ENCODE data around the gene PDLIM1. TPM values are rescaled to one million over a fixed set of nuclear protein-coding genes. Genes with fewer than 3 reads are reported as not detected.

Gene PDLIM1
- total RNA-seq, 4 donors from 2014 or later: 113 to 150 (median 128) TPM

DNA sequence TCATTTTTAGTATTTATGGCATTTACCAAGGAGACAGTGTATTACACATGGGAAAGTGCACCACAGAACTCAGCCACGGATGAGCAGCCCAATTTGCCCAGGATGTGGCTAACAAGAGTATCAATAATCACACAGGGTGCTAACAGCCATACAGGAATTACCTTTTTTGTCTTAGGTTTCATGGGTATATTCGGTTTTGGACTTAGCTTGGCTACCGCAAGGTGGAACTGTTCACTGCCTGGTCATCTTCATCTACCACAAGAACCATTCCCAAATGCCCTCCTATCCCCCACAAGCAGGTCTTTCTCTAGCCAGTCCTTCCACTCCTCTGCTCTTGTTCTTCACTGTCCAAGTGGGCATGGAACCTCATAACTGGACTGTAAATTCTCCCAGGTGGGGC lies 6.0 kb downstream of the PDLIM1 start:
- DNase-seq (ENCODE audit: low spot score in 2 of 2): no peak
- Histone ChIP-seq H3K36me3 (no peaks in the 10 kb centered on the region), H3K27ac (peak overlapping the region in 1 of 4 donors; percentile 32), H3K27me3 (peaks cover 0 to 8% of the 10 kb centered on the region in 2 donors), H3K4me3 (no peak overlapping the region), H3K4me1 (peaks cover 0 to 24% (median 0%) of the 10 kb centered on the region in 4 donors), H3K9me3 (no peaks in the 10 kb centered on the region)
- 87 to 89% methylated on average over 3 of the region's 3 CpGs for WGBS, 2 donors
- no peak for TF ChIP-seq POLR2A (IDR thresholded peaks at IDR 0.05)
- TF ChIP-seq, protein P1, sequence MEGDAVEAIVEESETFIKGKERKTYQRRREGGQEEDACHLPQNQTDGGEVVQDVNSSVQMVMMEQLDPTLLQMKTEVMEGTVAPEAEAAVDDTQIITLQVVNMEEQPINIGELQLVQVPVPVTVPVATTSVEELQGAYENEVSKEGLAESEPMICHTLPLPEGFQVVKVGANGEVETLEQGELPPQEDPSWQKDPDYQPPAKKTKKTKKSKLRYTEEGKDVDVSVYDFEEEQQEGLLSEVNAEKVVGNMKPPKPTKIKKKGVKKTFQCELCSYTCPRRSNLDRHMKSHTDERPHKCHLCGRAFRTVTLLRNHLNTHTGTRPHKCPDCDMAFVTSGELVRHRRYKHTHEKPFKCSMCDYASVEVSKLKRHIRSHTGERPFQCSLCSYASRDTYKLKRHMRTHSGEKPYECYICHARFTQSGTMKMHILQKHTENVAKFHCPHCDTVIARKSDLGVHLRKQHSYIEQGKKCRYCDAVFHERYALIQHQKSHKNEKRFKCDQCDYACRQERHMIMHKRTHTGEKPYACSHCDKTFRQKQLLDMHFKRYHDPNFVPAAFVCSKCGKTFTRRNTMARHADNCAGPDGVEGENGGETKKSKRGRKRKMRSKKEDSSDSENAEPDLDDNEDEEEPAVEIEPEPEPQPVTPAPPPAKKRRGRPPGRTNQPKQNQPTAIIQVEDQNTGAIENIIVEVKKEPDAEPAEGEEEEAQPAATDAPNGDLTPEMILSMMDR (IDR thresholded peaks at IDR 0.05): no peak
- no peak for TF ChIP-seq EP300 (IDR thresholded peaks at IDR 0.05)

DNA sequence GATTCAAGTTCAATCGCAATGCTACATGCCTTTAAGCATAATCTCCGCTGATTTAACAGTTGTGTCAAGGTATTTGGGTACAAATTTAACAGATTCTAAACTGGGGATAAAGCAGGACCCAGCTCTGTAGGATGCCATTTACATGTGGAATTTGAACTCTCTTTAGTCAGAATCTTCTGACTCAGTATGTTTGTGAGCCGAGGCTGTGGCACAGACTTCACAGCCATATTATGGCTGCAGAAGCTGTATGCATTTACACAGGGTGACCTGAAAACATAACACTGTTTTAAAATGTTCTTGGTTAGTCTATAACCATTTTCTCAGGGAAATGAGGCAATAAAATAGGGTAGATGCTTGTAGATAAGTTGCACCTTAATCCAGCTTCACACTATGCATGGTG lies 8.7 kb downstream of the PDLIM1 start:
- Histone ChIP-seq H3K27me3 (no peaks in the 10 kb centered on the region), H3K4me3 (no peak overlapping the region), H3K9me3 (no peaks in the 10 kb centered on the region), H3K4me1 (peaks cover 0 to 24% (median 9%) of the 10 kb centered on the region in 4 donors), H3K36me3 (no peaks in the 10 kb centered on the region), H3K27ac (no peak overlapping the region)
- DNase-seq (ENCODE audit: low spot score in 2 of 2): no peak
- TF ChIP-seq, protein P1 (IDR thresholded peaks at IDR 0.05): no peak
- no peak for TF ChIP-seq EP300 (IDR thresholded peaks at IDR 0.05)
- no peak for TF ChIP-seq POLR2A (IDR thresholded peaks at IDR 0.05)
- 75 to 86% methylated on average over 3 of the region's 3 CpGs for WGBS, 2 donors

DNA sequence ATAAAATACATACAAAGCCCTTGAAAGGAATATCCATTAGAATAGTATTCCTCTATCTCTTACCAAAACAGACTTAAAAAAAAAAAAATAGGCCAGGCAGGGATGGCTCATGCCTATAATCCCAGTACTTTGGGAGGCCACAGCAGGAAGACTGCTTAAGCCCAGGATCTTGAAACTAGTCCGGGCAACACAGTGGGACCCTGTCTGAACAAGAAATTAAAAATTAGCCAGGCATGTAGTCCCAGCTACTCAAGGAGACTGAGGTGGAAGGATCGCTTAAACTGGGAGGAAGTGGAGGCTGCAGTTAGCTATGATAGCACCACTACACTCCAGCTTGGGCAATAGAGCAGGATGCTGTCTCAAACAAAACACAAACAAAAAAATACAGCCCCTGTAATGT lies 9.6 kb downstream of the PDLIM1 start:
- TF ChIP-seq, protein P1 (IDR thresholded peaks at IDR 0.05): no peak
- TF ChIP-seq POLR2A (IDR thresholded peaks at IDR 0.05) (no peak), EP300 (IDR thresholded peaks at IDR 0.05) (no peak)
- Histone ChIP-seq H3K36me3 (no peaks in the 10 kb centered on the region), H3K4me3 (no peak overlapping the region), H3K27ac (peak overlapping the region in 2 of 4 donors; percentile 65 to 75), H3K27me3 (no peaks in the 10 kb centered on the region), H3K9me3 (no peaks in the 10 kb centered on the region), H3K4me1 (peaks cover 0 to 20% (median 10%) of the 10 kb centered on the region in 4 donors)
- WGBS, 2 donors: 93 to 94% methylated on average over 2 of the region's 2 CpGs
- DNase-seq (ENCODE audit: low spot score in 2 of 2): no peak

DNA sequence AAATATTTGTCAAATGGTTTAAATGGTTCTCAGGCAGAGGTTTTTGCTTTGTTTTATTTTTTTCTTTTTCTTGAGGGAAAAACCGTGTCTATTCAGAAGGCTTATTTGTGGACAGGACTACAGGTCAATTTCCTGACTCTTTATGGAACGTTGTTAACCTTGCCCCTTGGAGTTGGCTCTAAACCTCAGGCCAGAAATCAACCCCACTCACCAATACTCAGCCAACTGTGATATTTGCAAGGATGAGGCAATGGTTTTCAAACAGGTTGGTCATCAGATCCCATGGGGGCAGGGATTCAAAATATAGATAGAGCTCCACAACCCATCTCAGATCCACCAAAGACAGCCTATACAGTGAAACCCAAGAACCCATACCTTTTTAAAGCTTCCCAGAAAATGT lies 10.2 kb downstream of the PDLIM1 start:
- DNase-seq (ENCODE audit: low spot score in 2 of 2): no peak
- Histone ChIP-seq H3K9me3 (no peaks in the 10 kb centered on the region), H3K27me3 (no peaks in the 10 kb centered on the region), H3K4me3 (no peak overlapping the region), H3K36me3 (no peaks in the 10 kb centered on the region), H3K4me1 (peaks cover 0 to 20% (median 10%) of the 10 kb centered on the region in 4 donors), H3K27ac (peak overlapping the region in 2 of 4 donors; percentile 65 to 75)
- 27 to 42% methylated on average over 2 of the region's 2 CpGs for WGBS, 2 donors
- TF ChIP-seq, protein P1 (IDR thresholded peaks at IDR 0.05): no peak
- TF ChIP-seq POLR2A (IDR thresholded peaks at IDR 0.05): no peak
- no peak for TF ChIP-seq EP300 (IDR thresholded peaks at IDR 0.05)

DNA sequence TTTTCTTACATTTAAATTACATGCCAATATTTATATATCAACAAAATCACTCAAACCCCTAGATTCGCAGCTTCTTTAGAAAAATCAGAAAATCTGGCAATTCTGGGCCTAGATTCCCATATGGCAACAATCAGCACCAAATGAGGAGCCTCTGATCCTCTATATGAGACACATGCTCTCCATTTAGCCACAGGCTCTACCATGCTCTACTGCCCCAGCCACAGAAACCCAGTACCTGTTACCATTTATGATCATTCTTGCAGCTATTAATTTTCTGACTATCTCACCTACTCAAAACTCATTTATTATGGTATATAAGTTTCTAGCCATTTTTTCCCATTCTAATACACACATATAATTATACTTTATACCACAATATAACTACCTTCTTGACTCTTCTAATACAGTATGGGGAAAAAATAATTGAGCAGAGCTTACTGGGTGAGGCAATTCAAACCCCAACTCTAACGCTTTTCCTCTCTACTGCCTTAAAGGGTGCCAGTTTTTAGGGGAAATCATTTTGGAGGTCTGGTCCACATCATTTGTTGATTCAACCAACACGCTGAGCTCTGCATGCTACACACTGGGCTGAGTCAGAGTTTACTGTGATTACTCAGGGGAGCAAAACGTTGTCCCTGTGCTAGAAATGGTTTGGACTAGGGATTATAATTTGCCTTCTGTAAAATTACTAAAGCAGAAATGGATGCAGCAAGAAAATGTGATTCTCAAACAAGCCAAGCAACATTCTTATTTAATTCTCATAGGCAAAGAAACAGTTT lies 11.6 kb downstream of the PDLIM1 start:
- Histone ChIP-seq H3K27me3 (no peaks in the 10 kb centered on the region), H3K4me3 (no peak overlapping the region), H3K9me3 (no peaks in the 10 kb centered on the region), H3K27ac (peak overlapping the region in 3 of 4 donors; percentile 57 to 75 (median 65)), H3K4me1 (peaks cover 0 to 34% (median 20%) of the 10 kb centered on the region in 4 donors), H3K36me3 (no peaks in the 10 kb centered on the region)
- WGBS, 2 donors: 69 to 70% methylated on average over 4 of the region's 4 CpGs
- TF ChIP-seq, protein P1 (IDR thresholded peaks at IDR 0.05): no peak
- no peak for TF ChIP-seq POLR2A (IDR thresholded peaks at IDR 0.05)
- TF ChIP-seq EP300 (IDR thresholded peaks at IDR 0.05): no peak
- no peak for DNase-seq (ENCODE audit: low spot score in 2 of 2)

Measured in tibial nerve (tissue), 4 donors.